ENCODE measurements around the gene ELOA. TPM values are rescaled to one million over a fixed set of nuclear protein-coding genes. Genes with fewer than 3 reads are reported as not detected.

Gene ELOA
- total and polyA plus RNA-seq, 2 of the 13 experiments (the other 11 are each of a cell fraction or from before 2014, with no cell fraction given): 14.2 to 28.5 TPM

DNA sequence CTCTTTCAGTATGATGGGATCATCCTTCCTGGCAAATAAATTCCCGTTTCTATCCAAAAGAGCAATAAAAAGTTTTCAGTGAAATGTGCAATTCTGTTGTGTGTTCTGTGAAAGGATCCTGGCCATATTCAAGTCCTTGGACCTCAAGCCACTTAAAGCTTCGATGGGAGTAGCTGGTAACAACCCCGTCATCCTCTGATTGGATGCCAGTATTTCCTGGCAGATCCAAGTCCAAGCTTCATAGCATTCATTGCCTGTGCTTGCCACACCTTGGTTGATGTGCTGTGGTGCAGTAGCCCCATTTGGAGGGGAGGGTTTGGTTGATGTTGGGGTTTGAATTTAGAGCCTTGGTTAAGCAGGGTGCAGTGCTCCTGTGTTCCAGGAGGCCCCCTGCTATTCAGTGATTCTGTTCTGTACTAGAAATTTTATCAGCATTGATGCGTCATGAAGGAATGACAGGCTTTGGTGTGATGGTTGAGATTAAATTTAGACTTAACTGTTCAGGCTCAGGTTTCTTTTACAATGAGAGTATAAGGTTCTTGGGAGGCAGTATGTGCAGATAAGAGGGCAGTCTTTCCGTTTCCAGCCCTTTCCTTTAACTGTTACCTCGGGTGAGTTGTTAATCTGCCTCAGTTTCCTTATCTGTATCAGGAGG, 46.8 kb upstream of the ELOA start:
- Histone ChIP-seq H3K27ac (ENCODE audit: extremely low read length, insufficient read depth, low read length) (no peak overlapping the region), H3K36me3 (replicated peaks in 1 of 2; ENCODE audit: control insufficient read depth in 1 of 2, insufficient read depth in 2 of 2, low read length in 2 of 2) (peaks cover 31 to 81% of the 10 kb centered on the region in 2 experiments), H3K27me3 (ENCODE audit: control insufficient read depth in 1 of 2, insufficient read depth in 2 of 2, low read length in 2 of 2) (no peaks in the 10 kb centered on the region; a peak in 1 of 5 replicates), H2AFZ (ENCODE audit: low read length) (no peak overlapping the region), H3K79me2 (ENCODE audit: insufficient read depth, low read length) (peaks cover 79% of the 10 kb centered on the region), H3K4me2 (ENCODE audit: low read depth, low read length) (no peak overlapping the region), H3K4me1 (ENCODE audit: insufficient read depth, low read length) (peaks cover 53% of the 10 kb centered on the region), H3K4me3 (replicated peaks in 1 of 3; ENCODE audit: insufficient read depth in 1 of 3, low read depth in 2 of 3, low read length in 3 of 3) (no peak overlapping the region), H3K9me3 (ENCODE audit: low read length) (no peaks in the 10 kb centered on the region), H3K9ac (ENCODE audit: insufficient read depth, low read depth, low read length) (no peak overlapping the region), H4K20me1 (ENCODE audit: insufficient read depth, low read length) (peaks cover 81% of the 10 kb centered on the region)
- ATAC-seq: no peak
- in situ Hi-C loops (cut with HindIII; ENCODE audit: extremely low pct_ligation_motif_present, low pct_unique_long_range_greater_than_20kb): no loop called here
- ChIA-PET POLR2A (interaction anchor here (2.7 kb wide), 1 partner anchor 9 kb away, joined by 9 read pairs; no protein-coding TSS in a partner anchor), CTCF (ENCODE audit: low intra/inter-chr PET ratio, low total read pairs) (no interaction called here)
- intact Hi-C loops (cut with micrococcal nuclease; ENCODE audit: unreplicated experiment): no loop called here
- BruUV-seq (replicated peaks): no TSS peak
- FAIRE-seq: no peak
- no peak for DNase-seq (ENCODE audit: low spot score)
- WGBS (ENCODE audit: low lambda C conversion rate): 87% methylated on average over 5 of the region's 6 CpGs
- TF ChIP-seq, protein P1, sequence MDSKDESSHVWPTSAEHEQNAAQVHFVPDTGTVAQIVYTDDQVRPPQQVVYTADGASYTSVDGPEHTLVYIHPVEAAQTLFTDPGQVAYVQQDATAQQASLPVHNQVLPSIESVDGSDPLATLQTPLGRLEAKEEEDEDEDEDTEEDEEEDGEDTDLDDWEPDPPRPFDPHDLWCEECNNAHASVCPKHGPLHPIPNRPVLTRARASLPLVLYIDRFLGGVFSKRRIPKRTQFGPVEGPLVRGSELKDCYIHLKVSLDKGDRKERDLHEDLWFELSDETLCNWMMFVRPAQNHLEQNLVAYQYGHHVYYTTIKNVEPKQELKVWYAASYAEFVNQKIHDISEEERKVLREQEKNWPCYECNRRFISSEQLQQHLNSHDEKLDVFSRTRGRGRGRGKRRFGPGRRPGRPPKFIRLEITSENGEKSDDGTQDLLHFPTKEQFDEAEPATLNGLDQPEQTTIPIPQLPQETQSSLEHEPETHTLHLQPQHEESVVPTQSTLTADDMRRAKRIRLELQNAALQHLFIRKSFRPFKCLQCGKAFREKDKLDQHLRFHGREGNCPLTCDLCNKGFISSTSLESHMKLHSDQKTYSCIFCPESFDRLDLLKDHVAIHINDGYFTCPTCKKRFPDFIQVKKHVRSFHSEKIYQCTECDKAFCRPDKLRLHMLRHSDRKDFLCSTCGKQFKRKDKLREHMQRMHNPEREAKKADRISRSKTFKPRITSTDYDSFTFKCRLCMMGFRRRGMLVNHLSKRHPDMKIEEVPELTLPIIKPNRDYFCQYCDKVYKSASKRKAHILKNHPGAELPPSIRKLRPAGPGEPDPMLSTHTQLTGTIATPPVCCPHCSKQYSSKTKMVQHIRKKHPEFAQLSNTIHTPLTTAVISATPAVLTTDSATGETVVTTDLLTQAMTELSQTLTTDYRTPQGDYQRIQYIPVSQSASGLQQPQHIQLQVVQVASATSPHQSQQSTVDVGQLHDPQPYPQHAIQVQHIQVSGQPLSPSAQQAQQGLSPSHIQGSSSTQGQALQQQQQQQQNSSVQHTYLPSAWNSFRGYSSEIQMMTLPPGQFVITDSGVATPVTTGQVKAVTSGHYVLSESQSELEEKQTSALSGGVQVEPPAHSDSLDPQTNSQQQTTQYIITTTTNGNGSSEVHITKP (CRISPR knock-in tag; IDR thresholded peaks at IDR 0.05; ENCODE audit: low read depth): no peak
- peak; percentile 58 for TF ChIP-seq RBM22 (optimal IDR thresholded peaks at IDR 0.05; ENCODE audit: low read length)

DNA sequence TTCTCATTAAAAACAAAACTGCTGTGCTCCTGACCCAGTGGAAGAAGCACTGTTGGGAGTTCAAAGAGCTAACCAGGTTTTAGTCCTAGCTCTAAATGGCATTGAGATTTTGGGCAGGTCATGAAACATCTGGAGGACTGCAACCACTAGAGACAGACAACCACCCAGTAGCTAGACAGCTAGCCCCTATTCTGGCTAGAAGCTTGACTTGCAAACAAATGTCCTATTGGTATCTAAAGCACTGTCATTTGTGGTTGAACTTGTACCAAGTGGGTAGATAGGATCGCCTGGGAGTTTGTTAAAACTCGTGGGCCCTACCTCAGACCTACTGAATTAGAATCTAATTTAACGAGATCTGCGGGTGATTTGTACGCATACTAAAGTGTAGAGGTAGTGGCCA, 44.8 kb upstream of the ELOA start:
- intact Hi-C loops (cut with micrococcal nuclease; ENCODE audit: unreplicated experiment) (no loop called here), in situ Hi-C loops (cut with HindIII; ENCODE audit: extremely low pct_ligation_motif_present, low pct_unique_long_range_greater_than_20kb) (no loop called here)
- peaks cover 51% of the 10 kb centered on the region for H3K4me1 ChIP-seq (ENCODE audit: insufficient read depth, low read length)
- peaks cover 64% of the 10 kb centered on the region for H4K20me1 ChIP-seq (ENCODE audit: insufficient read depth, low read length)
- FAIRE-seq (no peak), DNase-seq (ENCODE audit: low spot score) (no peak), ATAC-seq (no peak)
- no peak overlapping the region for H3K27ac ChIP-seq (ENCODE audit: extremely low read length, insufficient read depth, low read length)
- no peak overlapping the region for H3K4me3 ChIP-seq (replicated peaks in 1 of 3; ENCODE audit: insufficient read depth in 1 of 3, low read depth in 2 of 3, low read length in 3 of 3)
- no peaks in the 10 kb centered on the region for H3K27me3 ChIP-seq (ENCODE audit: control insufficient read depth in 1 of 2, insufficient read depth in 2 of 2, low read length in 2 of 2)
- 92% methylated on average over 5 of the region's 5 CpGs for WGBS (ENCODE audit: low lambda C conversion rate)
- ChIA-PET POLR2A (interaction anchor here (0.9 to 1.7 kb wide), 2 partner anchors 79 to 102 kb away, joined by 3 to 4 read pairs; partner anchors contain the start of genes GALE and PITHD1), CTCF (ENCODE audit: low intra/inter-chr PET ratio, low total read pairs) (no interaction called here)
- H3K9me3 ChIP-seq (ENCODE audit: low read length): no peaks in the 10 kb centered on the region
- H2AFZ ChIP-seq (ENCODE audit: low read length): no peak overlapping the region
- peaks cover 66% of the 10 kb centered on the region for H3K79me2 ChIP-seq (ENCODE audit: insufficient read depth, low read length)
- BruUV-seq (replicated peaks): no TSS peak
- H3K36me3 ChIP-seq (replicated peaks in 1 of 2; ENCODE audit: control insufficient read depth in 1 of 2, insufficient read depth in 2 of 2, low read length in 2 of 2): peaks cover 32 to 87% of the 10 kb centered on the region in 2 experiments
- H3K4me2 ChIP-seq (ENCODE audit: low read depth, low read length): no peak overlapping the region
- TF ChIP-seq RBFOX2 (IDR thresholded peaks at IDR 0.05; ENCODE audit: low read depth, low read length): 0 out of 2 replicates have a peak, but pooled peaks have one; percentile 9
- TF ChIP-seq TAF15 (IDR thresholded peaks at IDR 0.05; ENCODE audit: low read depth, low read length, poor library complexity, severe bottlenecking): no peak
- TF ChIP-seq POLR2AphosphoS5 (IDR thresholded peaks at IDR 0.05; ENCODE audit: low read depth, low read length): peak; percentile 27; the same call in 1 of the 2 replicates
- H3K9ac ChIP-seq (ENCODE audit: insufficient read depth, low read depth, low read length): no peak overlapping the region
